GM18499 (cell line): ENCODE results near the gene C10orf90.

ENCODE experiments used
- ATAC-seq: cut with Tn5 transposase; IDR thresholded peaks from one replicate; pipeline ENCODE4 v1.9.1; 2021; ENCODE audit warnings: moderate number of reproducible peaks; ENCODE audit not compliant: insufficient read depth, unreplicated experiment

The C10orf90 gene

DNA sequence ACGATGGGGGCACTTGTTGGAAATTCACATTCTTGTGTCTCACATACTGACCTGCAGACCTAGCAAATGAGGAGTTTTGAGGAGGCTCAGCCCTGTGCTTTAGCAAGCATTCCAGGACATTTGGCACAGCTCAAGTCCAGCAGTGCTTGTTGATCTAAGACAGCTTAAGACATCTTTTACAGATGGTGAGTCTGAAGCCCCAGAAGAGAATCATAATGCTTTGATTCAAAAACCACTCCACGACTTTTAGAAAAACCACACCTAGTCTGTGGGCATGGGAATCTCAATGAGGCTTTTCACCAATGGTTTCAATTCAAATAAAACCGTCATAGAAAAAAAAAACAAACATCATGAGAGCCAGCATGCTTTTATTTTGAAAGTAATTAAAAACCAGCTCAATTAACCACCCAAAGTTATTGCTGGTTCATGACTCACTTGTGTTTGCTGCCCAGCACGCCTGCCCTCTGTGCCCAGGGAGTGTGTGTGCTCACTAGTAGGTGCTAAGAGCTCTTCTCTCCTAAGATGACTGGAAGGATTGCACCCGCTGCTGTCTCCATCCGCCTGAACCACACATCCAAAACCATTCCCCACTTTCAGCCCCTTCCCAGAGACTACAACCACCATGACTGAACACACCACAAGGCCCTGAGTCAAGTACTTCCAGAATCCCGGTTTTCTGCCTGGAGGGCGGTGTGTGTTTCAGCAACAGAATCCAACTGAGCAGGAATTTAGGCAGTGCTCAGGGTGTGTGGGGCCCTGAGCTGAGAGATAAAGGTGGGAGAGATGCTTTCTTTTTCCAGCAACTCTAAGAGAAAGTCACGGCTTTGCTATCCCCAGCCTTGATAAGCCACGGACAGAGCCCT, 152.0 kb downstream of the C10orf90 start:
- ATAC-seq: no peak

DNA sequence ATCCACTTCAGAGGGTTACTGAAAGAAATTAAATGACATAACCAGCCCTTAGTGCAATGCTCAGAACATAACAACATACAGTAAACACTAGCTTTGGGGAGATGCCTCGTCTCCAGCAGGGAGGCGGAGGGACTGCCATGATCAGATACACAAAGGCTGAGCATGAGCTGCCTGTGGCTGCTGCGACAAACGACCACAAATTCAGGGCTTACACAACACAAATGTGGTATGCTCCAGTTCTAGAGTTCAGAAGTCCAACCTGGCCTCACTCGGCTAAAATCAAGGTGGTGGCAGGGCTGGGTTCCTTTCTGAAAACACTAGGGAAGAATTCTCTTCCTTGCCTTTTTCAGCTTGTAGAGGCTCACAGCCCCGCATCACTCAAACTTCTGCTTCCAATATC, 154.0 kb downstream of the C10orf90 start:
- no peak for ATAC-seq

GRCh38 chr10:126511917-126512479, 158.5 kb downstream of the C10orf90 start:
- no peak for ATAC-seq

DNA sequence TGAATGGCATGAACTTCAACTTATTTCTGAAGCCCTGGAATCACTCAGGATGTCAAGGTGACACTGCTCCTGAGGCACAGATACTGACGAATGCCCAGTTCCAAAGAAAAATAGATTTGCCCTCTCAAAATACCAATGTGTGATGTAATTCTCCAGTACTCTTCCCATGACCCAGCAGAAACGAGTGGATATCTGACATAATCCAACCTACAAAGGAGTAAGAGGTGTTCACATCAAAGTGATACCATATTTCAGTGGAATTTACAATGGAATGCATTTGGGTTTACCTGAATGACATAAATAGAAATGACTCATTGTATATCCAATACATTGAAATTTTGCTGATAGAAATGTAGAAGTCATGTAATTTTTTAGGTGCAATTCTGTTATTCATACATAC, 161.3 kb downstream of the C10orf90 start:
- no peak for ATAC-seq

DNA sequence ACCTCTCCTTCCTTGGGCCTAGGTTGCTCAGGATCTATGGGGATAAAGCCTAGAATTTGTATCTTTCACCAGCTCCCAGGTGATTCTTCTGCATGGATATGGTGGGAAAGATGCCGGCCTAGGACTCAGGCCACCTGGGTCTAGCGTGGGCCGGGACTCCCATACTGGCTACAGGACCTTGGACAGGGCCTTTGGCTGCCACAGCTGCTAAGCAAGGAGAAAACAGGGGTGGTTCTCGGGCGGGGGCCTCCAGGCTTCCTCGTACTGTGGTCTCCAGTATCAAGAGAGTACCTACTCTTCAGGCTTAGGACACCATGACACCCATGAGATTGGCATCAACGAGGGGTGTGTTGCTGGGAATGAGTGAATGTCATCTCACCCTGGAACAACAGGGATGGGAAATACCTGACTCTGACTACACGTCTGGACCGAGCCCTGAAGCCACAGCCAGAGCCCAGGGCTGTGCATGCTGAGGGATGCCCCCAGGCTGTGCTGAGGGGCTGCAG, 161.9 kb downstream of the C10orf90 start:
- ATAC-seq: no peak

DNA sequence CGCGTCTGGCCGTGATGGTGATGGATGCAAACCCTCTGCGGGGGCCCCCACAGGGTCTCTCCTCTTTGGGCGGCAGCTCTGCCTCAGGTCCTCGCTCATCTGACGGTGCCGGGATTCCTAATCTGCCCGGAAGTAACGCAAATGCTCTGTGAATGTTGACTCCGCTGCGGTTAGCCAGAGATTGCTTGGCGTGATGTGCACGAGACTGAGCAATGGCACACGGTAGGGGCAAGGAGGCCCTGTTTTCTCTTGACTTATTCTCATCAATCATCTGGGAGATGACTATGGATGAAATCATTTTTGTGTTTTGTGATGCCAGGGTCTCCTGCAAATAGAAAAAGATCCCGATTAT, 165.8 kb downstream of the C10orf90 start:
- no peak for ATAC-seq

DNA sequence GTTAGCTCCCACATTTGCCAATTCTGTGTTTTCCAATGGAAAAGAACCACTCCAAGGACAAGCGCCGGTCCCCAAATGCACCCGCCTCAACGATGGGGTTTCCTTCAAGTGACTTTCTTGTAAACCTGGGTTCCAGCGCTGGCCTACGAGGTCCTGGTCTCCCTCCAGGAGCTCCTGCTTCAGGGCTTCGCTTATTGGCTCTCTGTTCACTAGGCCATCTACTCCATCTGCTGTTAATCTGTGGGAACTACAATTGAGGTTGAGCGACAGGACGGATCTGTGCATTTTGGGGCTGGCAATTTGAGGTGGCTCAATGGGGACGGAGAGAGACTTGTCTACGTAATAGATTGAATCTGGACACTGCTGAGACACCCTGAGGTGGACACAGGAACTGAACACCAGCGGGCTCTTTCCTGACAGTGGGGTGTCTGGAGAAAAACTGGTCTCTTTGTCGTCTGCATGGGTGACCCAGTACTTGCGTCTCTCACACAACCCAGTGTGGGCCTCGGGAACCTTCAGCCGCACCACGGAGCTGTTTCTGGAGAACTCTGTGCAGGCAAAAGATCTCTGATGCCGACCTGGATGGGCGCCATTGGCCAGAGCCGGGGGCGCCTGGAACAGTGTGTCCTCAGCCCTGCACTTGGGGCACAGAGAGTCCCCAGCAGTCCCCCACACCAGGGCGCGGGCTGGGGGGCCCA, 166.3 kb downstream of the C10orf90 start:
- peak; percentile 57 for ATAC-seq

- ATAC-seq: no peak
These were observed 167.0 kb downstream of the C10orf90 start for GRCh38 chr10:126503392-126504062.

DNA sequence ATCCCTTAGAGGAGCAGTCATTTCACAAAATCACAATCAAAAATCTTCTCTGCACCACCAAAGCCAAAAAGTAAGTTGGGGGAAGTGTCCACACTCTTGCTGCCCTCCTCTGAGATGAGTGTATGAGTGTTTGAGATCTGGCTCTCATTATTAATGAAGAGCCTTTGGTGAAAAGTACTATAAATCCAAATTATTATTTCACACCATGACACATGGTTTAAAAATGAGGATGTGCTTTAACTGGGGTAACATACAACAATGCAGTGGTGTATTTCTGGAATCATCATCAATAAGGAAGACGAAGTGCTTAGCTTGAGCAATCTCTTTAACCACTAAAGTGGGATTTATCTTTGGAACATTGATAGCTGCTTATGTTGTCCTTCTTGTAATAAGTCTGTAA, 168.1 kb downstream of the C10orf90 start:
- no peak for ATAC-seq

DNA sequence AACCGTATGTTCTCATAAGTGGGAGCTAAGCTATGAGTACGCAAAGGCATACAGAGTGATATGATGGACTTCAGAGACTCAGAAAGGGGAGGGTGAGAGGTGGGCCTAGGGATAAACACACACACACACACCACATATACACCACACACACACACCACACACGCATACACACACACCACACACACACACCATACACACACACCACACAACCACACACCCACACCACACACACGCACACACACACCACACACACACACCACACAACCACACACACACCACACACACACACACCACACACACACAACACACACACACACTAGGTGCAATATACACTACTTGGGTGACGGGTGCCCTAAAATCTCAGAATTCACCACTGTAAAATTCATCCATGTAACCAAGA, 168.7 kb downstream of the C10orf90 start:
- no peak for ATAC-seq

DNA sequence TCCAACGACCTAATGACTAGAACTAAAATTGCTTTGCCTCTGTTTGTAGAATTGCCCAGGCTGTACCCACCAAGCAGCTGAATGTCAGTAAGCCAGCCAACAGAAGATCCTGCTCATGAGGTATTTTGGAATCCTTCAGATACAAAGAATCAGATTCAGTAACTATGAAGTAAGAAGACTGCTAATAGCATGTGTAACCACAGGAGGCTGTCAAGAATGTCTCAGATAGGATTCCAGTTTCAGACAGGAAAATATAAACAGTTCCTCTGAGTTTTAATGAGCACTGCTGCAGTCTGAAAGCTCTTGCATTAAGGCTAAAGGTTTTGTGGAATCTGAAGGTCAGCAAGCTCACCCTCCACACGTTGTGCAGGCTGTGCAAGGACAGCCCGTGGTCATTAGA, 169.6 kb downstream of the C10orf90 start:
- no peak for ATAC-seq

GRCh38 chr10:126500185-126500584, 170.3 kb downstream of the C10orf90 start:
- no peak for ATAC-seq

DNA sequence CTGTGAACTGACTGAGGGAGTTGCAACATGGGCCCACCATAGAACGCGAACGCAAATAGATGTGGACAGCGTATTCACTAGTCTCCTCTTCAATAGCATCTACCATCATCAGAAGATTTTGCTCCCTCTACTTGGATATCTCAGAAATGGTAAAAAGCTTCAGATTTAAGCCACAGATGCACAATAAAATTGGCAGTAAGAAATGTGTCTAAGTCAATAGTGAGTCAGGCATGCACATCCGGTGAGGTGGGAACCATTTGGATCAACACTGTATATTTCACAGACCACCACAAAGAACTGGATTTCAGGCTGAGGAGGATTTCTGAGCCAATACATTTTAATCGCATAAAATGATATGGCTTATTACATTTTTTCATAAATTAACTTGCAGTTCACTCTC, 170.7 kb downstream of the C10orf90 start:
- ATAC-seq: no peak

DNA sequence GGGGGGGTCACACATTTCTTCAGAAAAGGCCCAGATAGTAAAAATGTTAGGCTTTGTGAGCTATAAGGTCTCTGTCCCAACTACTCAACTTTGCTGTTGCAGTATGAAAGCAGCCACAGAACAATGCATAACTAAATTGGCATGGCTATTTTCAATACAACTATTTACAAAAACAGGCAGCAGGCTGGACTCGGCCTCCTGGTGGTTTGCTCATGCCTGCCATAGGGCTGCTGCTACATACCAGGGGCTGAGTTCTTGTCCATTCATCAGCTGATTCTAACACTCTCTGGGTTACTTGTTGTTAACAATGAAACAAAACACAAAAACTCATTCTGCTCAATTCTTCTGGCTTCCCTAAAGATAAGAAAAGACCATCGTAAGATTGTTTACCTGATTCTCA, 172.8 kb downstream of the C10orf90 start:
- ATAC-seq: no peak

- no peak for ATAC-seq
These were observed 173.5 kb downstream of the C10orf90 start for GRCh38 chr10:126496771-126497545.

DNA sequence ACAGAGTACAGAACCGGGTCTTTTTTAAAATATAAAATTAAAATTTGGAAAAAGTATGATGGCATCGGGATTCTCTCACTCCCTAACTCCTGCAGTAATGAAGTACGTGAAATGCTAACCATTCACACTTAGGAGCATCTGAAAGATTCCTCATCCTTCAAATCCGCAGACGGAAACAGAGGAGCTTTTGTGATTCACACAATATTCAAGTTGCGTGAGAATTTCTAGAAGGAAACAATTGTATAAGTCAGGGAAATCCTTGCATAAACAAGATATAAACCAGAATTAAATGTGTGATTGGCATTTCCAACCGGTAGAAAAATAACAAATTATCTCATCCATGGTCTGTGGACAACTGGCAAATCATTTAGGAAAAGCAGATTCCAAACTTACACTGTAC, 179.0 kb downstream of the C10orf90 start:
- ATAC-seq: no peak

DNA sequence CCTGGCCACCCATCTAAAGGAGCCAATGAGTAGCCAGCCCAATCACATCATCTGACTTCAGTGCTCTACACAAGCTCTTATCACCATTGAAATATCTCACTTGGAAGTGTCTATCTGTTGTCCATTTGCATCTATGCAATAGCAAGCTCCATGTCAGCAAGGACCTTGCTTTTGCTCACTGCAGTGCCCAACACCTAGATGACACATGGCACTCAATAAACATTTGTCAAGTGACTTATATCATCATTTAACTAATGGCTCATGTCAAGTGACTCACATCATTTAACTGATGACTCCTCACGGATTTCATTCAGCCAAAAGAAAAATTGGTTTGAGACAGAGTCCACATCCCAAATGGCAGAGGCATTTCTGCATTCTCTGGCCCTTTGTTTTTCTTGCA, 189.3 kb downstream of the C10orf90 start:
- ATAC-seq: no peak

- no peak for ATAC-seq
These were observed 189.8 kb downstream of the C10orf90 start for GRCh38 chr10:126480648-126481047.

DNA sequence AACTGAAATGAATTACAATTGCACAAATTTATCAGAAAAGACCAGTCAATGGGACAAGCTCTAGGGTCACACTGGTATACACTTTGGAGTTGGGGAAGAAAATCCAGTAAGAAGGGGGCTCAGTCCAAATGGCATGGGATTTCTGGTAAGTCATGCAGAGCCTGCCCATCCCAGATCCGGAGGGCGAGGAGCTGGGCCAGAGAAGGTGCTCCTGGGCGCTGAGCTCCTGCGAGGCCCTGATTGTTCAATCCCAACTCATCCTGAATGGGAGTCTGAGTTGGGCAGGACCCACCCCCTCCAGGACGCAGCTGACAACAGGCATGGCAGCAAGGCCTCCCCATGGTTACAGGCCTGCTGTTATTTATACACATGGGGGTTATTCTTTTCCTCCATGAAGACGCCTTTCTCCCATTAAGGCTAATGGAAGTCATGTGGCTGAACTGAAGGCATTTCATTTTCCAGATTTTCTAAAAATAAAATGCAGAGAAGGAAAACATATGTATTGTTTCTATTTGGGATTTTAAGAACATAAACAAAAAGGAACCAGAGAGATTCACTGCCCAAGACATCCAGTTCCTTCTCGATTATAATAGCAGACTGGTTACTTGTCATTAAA, 191.1 kb downstream of the C10orf90 start:
- no peak for ATAC-seq

- no peak for ATAC-seq
These were observed 191.9 kb downstream of the C10orf90 start for GRCh38 chr10:126478546-126478945.
